GM19372 (cell line): ENCODE measurements around the gene TNPO1.
A peak's percentile ranks its signal among the peaks of the same experiment; 100 is the strongest.
"Not testable (repeated sequence)": the region's sequence is repeated elsewhere in the genome, so short reads cannot be mapped to it uniquely, and the experiment has no call there.

Source experiments
- ATAC-seq: cut with Tn5 transposase; IDR thresholded peaks from one replicate; pipeline ENCODE4 v1.9.1; 2021; ENCODE audit warnings: mild to moderate bottlenecking, low read depth, moderate library complexity; ENCODE audit not compliant: unreplicated experiment

Gene TNPO1

GRCh38 chr5:72816284-72817075 is at the start of gene TNPO1:
Gene TNPO1, plus strand, starts transcription at chr5:72816661. Its CDS starts 77 bp downstream, at chr5:72816738.
- peak; percentile 75 for ATAC-seq

- no peak for ATAC-seq
Measured at GRCh38 chr5:72767289-72768010, 49.0 kb upstream of the TNPO1 start.

GRCh38 chr5:72770266-72770665 is 46.2 kb upstream of the TNPO1 start:
- no peak for ATAC-seq

GRCh38 chr5:72776684-72777083 is 39.8 kb upstream of the TNPO1 start:
- ATAC-seq, result no peak

- ATAC-seq, result no peak
Measured at GRCh38 chr5:72779520-72779919, 36.9 kb upstream of the TNPO1 start.

GRCh38 chr5:72783354-72783753 is 33.1 kb upstream of the TNPO1 start:
- ATAC-seq, result no peak

- ATAC-seq, result no peak
Measured at GRCh38 chr5:72784129-72784528, 32.3 kb upstream of the TNPO1 start.

- ATAC-seq, result no peak
Measured at GRCh38 chr5:72785801-72786200, 30.7 kb upstream of the TNPO1 start.

GRCh38 chr5:72786676-72787075 is 29.8 kb upstream of the TNPO1 start:
- no peak for ATAC-seq

- ATAC-seq, result no peak
Measured at GRCh38 chr5:72788866-72789505, 27.5 kb upstream of the TNPO1 start.

- ATAC-seq, result no peak
Measured at GRCh38 chr5:72790186-72790585, 26.3 kb upstream of the TNPO1 start.

- ATAC-seq, result not testable (repeated sequence)
Measured at GRCh38 chr5:72792662-72793061, 23.8 kb upstream of the TNPO1 start.

- no peak for ATAC-seq
Measured at GRCh38 chr5:72796001-72796400, 20.5 kb upstream of the TNPO1 start.

- ATAC-seq, result no peak
Measured at GRCh38 chr5:72799721-72800120, 16.7 kb upstream of the TNPO1 start.

- not testable (repeated sequence) for ATAC-seq
Measured at GRCh38 chr5:72808637-72809036, 7.8 kb upstream of the TNPO1 start.

- ATAC-seq, result no peak
Measured at GRCh38 chr5:72811849-72812248, 4.6 kb upstream of the TNPO1 start.

GRCh38 chr5:72812488-72812887 is 4.0 kb upstream of the TNPO1 start:
- ATAC-seq, result no peak

GRCh38 chr5:72814104-72814503 is 2.4 kb upstream of the TNPO1 start:
- ATAC-seq, result no peak

- no peak for ATAC-seq
Measured at GRCh38 chr5:72814864-72815263, 1.6 kb upstream of the TNPO1 start.

GRCh38 chr5:72815580-72816283 is 729 bp upstream of the TNPO1 start:
- no peak for ATAC-seq

GRCh38 chr5:72817076-72817481 is 618 bp downstream of the TNPO1 start:
- ATAC-seq, result peak; percentile 25
